D721Med (cell line): ENCODE results near the gene FOSL1.

Experiments
- DNase-seq: peaks from one replicate; pipeline ENCODE4 v3.0.0; 2011; ENCODE audit warnings: low spot score; ENCODE audit not compliant: insufficient read length
- FAIRE-seq: peaks from 2 replicates; lab custom pipeline; 2011; peaks lifted over from hg19 to GRCh38; lab: Jason Lieb, UNC
- CTCF ChIP-seq: IDR thresholded peaks from 2 replicates; pipeline ENCODE4 v1.5.1; 2012; ENCODE audit warnings: mild to moderate bottlenecking, control low read depth; ENCODE audit not compliant: insufficient read depth; ENCODE audit errors: missing control alignments

The FOSL1 gene

GRCh38 chr11:65884716-65885092 is 15.5 kb downstream of the FOSL1 start:
- FAIRE-seq, result no peak
- DNase-seq, result peak; percentile 93

DNA sequence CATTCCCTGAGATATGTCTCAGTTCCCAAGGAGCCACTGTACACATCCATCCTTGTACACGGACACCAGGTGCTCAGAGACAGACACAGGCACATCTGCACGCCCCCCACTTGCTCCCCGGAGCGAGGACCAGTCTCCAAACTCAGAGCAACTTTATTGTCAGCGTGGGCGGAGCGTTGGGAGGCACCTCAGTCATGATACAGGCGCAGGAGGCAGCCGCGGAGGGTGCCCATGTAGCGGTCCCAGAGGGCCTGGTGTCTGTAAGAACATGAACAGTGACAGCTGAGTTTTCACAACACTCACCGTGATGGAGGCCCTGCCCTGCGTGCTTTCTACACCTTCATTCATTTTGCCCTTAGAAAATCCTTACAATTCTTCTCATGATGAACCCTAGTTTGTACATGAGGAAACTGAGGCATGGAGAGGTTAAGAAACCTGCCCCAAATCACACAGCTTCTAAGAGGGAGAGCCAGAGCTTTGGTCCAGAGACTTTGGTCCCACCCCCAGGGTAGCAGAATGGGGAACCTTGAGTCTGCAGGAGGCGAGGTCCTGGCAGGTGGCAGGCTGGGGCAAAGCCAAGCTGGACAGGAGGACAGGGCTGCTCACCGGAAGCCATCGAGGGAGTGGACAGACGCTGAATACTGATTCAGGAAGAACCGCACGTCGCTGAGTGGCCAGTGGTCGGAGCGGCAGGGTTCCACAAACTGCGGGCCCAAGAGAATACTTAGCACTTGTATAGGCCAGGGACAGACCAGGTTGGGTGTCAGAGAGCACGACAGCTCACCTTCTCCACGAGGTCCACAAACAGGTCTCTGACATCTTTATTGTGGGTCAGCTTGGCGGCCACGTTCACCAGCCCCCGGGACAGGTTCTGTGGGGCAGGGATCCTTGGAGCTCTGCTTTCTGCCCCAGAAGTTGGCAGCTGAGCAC is 16.1 kb downstream of the FOSL1 start:
- DNase-seq (no peak), FAIRE-seq (no peak)
- no peak for TF ChIP-seq CTCF

More at GRCh38 chr11:65884716-65885092, 15.5 kb downstream of the FOSL1 start:
- TF ChIP-seq CTCF, result peak; percentile 99

- FAIRE-seq (no peak), DNase-seq (no peak)
- no peak for TF ChIP-seq CTCF
These were observed 17.0 kb downstream of the FOSL1 start for GRCh38 chr11:65883058-65883761.

DNA sequence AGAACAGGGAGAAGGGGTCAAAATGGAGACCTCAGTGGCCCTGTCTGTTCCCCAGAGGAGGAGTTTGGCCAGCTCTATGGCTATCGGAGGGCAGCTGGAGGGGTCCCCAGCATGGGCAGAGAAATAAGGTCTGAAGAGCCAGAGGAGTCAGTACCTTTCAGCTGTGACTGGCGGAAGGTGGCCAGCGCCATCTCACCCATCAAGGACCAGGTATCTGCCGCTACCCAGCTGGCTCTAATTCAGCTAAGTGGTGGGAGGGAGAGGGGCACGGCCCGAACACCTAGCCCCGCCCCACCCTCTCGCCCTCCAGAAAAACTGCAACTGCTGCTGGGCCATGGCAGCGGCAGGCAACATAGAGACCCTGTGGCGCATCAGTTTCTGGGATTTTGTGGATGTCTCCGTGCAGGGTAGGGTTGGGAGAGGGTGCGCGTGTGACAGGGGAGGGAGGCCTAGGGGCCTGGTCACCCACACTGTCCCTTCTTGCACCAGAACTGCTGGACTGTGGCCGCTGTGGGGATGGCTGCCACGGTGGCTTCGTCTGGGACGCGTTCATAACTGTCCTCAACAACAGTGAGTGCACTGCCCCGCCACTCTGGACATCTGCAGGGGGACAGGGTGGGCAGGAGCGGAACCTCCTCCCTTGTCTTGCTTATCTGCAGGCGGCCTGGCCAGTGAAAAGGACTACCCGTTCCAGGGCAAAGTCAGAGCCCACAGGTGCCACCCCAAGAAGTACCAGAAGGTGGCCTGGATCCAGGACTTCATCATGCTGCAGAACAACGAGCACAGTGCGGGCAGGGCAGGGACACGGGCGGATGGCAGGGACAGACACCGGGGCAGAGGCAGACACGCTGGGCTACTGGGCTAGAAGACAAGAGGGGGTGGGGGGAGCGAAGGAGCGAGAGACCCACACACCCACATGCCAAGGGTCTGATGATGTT is 17.8 kb downstream of the FOSL1 start:
- DNase-seq (no peak), FAIRE-seq (no peak)
- TF ChIP-seq CTCF, result no peak

- no peak for DNase-seq
- no peak for FAIRE-seq
- TF ChIP-seq CTCF, result no peak
These were observed 19.3 kb downstream of the FOSL1 start for GRCh38 chr11:65880844-65881421.

DNA sequence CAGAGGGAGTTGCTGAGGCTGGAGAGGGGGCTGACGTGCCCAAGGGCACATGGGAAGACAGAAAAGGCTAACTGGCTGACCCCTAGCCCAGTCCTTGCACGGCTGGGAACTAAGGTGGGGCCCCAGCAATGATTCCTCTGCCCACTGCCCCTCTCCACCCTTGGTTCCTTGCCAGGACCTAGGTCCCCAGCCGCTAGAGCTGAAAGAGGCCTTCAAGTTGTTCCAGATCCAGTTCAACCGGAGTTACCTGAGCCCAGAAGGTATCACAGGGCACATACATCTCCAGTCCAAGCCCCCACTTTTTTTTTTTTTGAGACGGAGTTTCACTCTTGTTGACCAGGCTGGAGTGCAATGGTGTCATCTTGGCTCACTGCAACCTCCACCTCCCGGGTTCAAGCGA is 20.2 kb downstream of the FOSL1 start:
- no peak for DNase-seq
- FAIRE-seq, result no peak
- TF ChIP-seq CTCF, result no peak
